Epithelial cell of esophagus (primary cell): ENCODE measurements around the gene RAB37.

Experiments used
- DNase-seq: peaks from one replicate; pipeline ENCODE4 v3.0.0; 2010; ENCODE audit warnings: low read depth
- H3K4me3 ChIP-seq: 2 replicates; pipeline ENCODE4 v1.5.1; 2011; ENCODE audit warnings: mild to moderate bottlenecking, low read length, control low read depth
- TF ChIP-seq, protein P1 (sequence below): IDR thresholded peaks from 2 replicates; pipeline ENCODE4 v1.5.1; 2011; ENCODE audit warnings: low read depth, mild to moderate bottlenecking, low read length, control low read depth, inconsistent platforms; ENCODE audit not compliant: insufficient read depth; ENCODE audit errors: missing control alignments

Gene RAB37

GRCh38 chr17:74776990-74777389 lies 39.9 kb downstream of the RAB37 start:
- TF ChIP-seq, protein P1, sequence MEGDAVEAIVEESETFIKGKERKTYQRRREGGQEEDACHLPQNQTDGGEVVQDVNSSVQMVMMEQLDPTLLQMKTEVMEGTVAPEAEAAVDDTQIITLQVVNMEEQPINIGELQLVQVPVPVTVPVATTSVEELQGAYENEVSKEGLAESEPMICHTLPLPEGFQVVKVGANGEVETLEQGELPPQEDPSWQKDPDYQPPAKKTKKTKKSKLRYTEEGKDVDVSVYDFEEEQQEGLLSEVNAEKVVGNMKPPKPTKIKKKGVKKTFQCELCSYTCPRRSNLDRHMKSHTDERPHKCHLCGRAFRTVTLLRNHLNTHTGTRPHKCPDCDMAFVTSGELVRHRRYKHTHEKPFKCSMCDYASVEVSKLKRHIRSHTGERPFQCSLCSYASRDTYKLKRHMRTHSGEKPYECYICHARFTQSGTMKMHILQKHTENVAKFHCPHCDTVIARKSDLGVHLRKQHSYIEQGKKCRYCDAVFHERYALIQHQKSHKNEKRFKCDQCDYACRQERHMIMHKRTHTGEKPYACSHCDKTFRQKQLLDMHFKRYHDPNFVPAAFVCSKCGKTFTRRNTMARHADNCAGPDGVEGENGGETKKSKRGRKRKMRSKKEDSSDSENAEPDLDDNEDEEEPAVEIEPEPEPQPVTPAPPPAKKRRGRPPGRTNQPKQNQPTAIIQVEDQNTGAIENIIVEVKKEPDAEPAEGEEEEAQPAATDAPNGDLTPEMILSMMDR = no peak
- no peak for DNase-seq
- peak overlapping the region; percentile 87 for H3K4me3 ChIP-seq

GRCh38 chr17:74777901-74778515 lies 41.0 kb downstream of the RAB37 start:
- DNase-seq = no peak
- TF ChIP-seq, protein P1 = no peak
- H3K4me3 ChIP-seq = no peak overlapping the region

DNA sequence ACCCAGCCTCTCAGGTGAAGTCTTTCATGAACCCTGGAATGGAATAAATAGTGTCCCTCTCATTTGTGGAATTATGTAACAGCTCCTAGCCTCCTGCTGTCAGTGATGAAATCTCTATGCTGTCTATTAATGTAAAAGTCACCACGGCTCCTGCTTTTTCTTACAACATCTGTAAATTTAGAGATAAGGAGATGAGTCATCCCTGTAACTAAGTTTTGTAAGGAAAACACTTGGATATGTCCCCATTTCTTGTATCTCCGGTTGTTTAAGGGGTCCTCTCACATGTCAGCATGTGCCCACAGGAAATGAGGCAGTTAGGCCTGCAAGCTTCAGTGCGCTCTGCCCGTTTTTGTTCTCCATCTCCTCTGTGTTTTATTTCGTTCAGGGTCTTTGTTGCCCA lies 41.9 kb downstream of the RAB37 start:
- DNase-seq = no peak
- TF ChIP-seq, protein P1 = no peak

GRCh38 chr17:74779501-74779900 lies 42.4 kb downstream of the RAB37 start:
- H3K4me3 ChIP-seq = no peak overlapping the region
- TF ChIP-seq, protein P1 = no peak
- DNase-seq = no peak

More for the DNA sequence above, 41.9 kb downstream of the RAB37 start:
- no peak overlapping the region for H3K4me3 ChIP-seq

DNA sequence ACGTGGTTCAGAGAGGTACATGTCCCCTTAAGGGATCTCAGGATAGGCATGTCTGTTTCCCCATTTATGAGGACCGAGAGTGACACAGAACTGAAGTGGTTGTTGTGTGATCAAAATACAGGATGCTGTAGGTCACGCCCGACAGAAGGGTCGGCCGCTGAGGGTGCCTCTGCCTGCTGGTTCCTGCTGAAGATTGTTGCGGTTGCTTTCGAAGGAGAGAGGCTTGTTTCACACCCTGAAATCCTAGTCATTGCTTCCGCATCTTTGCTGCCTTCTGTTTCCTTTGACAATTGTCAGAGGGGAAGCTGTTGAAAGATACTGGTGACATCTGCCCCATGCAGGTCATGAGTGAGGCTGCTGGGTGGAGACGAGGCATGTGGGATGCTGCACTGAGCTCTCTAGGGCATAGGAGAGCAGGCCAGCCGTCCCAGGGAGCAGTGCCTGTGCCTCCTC lies 42.9 kb downstream of the RAB37 start:
- no peak for DNase-seq
- TF ChIP-seq, protein P1 = no peak
- no peak overlapping the region for H3K4me3 ChIP-seq

GRCh38 chr17:74780443-74781238 lies 43.6 kb downstream of the RAB37 start:
- H3K4me3 ChIP-seq = no peak overlapping the region
- no peak for DNase-seq
- TF ChIP-seq, protein P1 = peak; percentile 40

DNA sequence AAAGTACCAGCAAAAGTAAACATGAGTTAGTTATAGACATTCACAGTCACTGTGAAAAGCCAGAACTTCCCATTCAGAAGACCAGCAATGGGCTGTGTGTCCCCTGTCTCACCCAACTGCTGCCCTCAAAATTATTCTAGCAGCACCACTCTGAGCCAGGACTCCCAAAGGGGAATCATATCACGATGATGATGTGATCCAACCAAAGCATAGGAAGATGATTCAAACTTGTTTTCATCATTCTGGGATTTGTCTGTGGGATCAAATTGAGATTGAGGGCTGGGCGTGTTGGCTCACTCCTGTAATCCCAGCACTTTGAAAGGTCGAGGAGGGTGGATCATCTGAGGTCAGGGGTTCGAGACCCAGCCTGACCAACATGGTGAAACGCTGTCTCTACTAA lies 45.5 kb downstream of the RAB37 start:
- TF ChIP-seq, protein P1 = no peak
- no peak overlapping the region for H3K4me3 ChIP-seq
- DNase-seq = no peak
